HFF-Myc (cell line): ENCODE results near the gene EXOC3L4.
A peak's percentile ranks its signal among the peaks of the same experiment; 100 is the strongest.

Experiments
- DNase-seq: peaks from one replicate; pipeline ENCODE4 v3.0.0-alpha.2; 2011; ENCODE audit warnings: low read depth; ENCODE audit errors: extremely low read depth
- H3K4me3 ChIP-seq: replicated peaks from 2 replicates; pipeline ENCODE4 v1.5.1; 2011; ENCODE audit warnings: low read depth, mild to moderate bottlenecking, control low read depth, low read length
- CTCF ChIP-seq: IDR thresholded peaks from 2 replicates; pipeline ENCODE4 v1.5.1; 2012; ENCODE audit warnings: mild to moderate bottlenecking, low read depth, low read length, control low read depth; ENCODE audit errors: missing control alignments

Gene EXOC3L4

GRCh38 chr14:103139132-103140025, 44.9 kb downstream of the EXOC3L4 start:
- no peak overlapping the region for H3K4me3 ChIP-seq
- TF ChIP-seq CTCF = no peak

GRCh38 chr14:103140316-103141109, 46.0 kb downstream of the EXOC3L4 start:
- DNase-seq = no peak
- H3K4me3 ChIP-seq = no peak overlapping the region
- no peak for TF ChIP-seq CTCF

More at GRCh38 chr14:103139132-103140025, 44.9 kb downstream of the EXOC3L4 start:
- no peak for DNase-seq

- no peak for DNase-seq
- no peak overlapping the region for H3K4me3 ChIP-seq
- TF ChIP-seq CTCF = peak; percentile 84
Measured at GRCh38 chr14:103141117-103141796, 46.7 kb downstream of the EXOC3L4 start.

- no peak for DNase-seq
- TF ChIP-seq CTCF = no peak
- no peak overlapping the region for H3K4me3 ChIP-seq
Measured at GRCh38 chr14:103142026-103142425, 47.5 kb downstream of the EXOC3L4 start.

- DNase-seq = no peak
- no peak for TF ChIP-seq CTCF
Measured at GRCh38 chr14:103142721-103143302, 48.3 kb downstream of the EXOC3L4 start.

GRCh38 chr14:103143506-103143905, 49.0 kb downstream of the EXOC3L4 start:
- TF ChIP-seq CTCF = no peak
- no peak overlapping the region for H3K4me3 ChIP-seq
- no peak for DNase-seq

More at GRCh38 chr14:103142721-103143302, 48.3 kb downstream of the EXOC3L4 start:
- H3K4me3 ChIP-seq = no peak overlapping the region
